C4-2B (cell line): ENCODE measurements around the gene DIS3L2.

Experiments used
- H3K27ac ChIP-seq: fragments of 450-650 bp; 2 replicates; pipeline ENCODE4 v1.5.1; 2017
- CTCF ChIP-seq: fragments of 450-650 bp; conservative IDR thresholded peaks from 2 replicates; pipeline ENCODE4 v1.5.1; 2017; ENCODE audit warnings: mild to moderate bottlenecking
- ZFX ChIP-seq: fragments of 450-650 bp; IDR thresholded peaks from 2 replicates; pipeline ENCODE4 v1.6.1; 2017

DIS3L2 gene

GRCh38 chr2:231977430-231977829 is 15.9 kb downstream of the DIS3L2 start:
- TF ChIP-seq CTCF, result no peak
- no peak for TF ChIP-seq ZFX
- H3K27ac ChIP-seq, result no peak overlapping the region

- no peak overlapping the region for H3K27ac ChIP-seq
- TF ChIP-seq CTCF, result no peak
- no peak for TF ChIP-seq ZFX
Measured at GRCh38 chr2:231984992-231985391, 23.5 kb downstream of the DIS3L2 start.

GRCh38 chr2:231985823-231986261 is 24.3 kb downstream of the DIS3L2 start:
- TF ChIP-seq CTCF (no peak), ZFX (no peak)
- H3K27ac ChIP-seq, result no peak overlapping the region

- H3K27ac ChIP-seq, result no peak overlapping the region
- TF ChIP-seq CTCF, result no peak
- no peak for TF ChIP-seq ZFX
Measured at GRCh38 chr2:231987124-231987727, 25.7 kb downstream of the DIS3L2 start.

GRCh38 chr2:231988179-231988866 is 26.8 kb downstream of the DIS3L2 start:
- H3K27ac ChIP-seq, result no peak overlapping the region
- TF ChIP-seq ZFX (no peak), CTCF (no peak)

- H3K27ac ChIP-seq, result no peak overlapping the region
- TF ChIP-seq ZFX, result no peak
- TF ChIP-seq CTCF, result no peak
Measured at GRCh38 chr2:231991664-231992063, 30.2 kb downstream of the DIS3L2 start.

GRCh38 chr2:231992888-231993287 is 31.4 kb downstream of the DIS3L2 start:
- TF ChIP-seq CTCF, result no peak
- no peak overlapping the region for H3K27ac ChIP-seq
